ENCODE results near the gene IPO11.

DNA sequence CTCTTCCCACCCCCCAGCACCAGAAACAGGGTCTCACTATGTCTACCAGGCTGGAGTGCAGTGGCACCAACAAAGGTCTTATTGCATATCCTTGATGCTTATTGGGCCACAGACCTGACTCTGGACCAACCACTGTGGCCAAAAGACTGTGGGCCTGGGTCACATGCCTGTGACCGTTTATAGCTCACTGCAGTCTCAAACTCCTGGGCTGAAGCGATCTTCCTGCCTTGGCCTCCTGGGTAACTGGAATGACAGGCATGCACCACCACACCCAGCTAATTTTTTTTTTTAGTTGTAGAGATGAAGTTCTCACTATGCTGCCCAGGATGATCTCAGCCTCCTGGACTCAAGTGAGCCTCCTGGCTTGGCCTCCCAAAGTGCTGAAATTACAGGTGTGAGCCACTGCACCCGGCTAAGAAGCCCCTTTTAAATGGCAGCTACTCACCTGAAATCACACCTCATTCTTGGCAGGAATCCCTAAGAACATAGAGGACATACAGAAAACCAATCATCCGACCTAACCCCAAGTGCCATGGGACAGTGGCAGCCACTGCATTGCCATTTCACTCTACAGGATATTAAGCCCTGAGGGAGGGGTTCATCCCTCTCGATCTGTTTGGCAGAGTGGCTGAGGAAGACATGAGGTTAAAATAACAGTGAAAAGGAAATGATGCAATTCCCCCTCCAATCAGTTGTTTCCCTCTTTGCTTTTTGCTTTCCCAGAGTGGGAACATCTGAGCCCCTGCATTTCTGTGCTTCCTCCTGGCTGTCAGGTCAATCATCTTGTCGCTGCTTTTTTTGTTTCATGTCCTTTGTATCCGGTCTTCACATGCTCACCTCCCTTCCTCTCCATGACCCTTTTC, 240.7 kb downstream of the IPO11 start:
- TF ChIP-seq EZH2 (IDR thresholded peaks at IDR 0.05; ENCODE audit: borderline replicate concordance, low read length) = no peak
- TF ChIP-seq, protein P1, sequence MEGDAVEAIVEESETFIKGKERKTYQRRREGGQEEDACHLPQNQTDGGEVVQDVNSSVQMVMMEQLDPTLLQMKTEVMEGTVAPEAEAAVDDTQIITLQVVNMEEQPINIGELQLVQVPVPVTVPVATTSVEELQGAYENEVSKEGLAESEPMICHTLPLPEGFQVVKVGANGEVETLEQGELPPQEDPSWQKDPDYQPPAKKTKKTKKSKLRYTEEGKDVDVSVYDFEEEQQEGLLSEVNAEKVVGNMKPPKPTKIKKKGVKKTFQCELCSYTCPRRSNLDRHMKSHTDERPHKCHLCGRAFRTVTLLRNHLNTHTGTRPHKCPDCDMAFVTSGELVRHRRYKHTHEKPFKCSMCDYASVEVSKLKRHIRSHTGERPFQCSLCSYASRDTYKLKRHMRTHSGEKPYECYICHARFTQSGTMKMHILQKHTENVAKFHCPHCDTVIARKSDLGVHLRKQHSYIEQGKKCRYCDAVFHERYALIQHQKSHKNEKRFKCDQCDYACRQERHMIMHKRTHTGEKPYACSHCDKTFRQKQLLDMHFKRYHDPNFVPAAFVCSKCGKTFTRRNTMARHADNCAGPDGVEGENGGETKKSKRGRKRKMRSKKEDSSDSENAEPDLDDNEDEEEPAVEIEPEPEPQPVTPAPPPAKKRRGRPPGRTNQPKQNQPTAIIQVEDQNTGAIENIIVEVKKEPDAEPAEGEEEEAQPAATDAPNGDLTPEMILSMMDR (IDR thresholded peaks at IDR 0.05; ENCODE audit: low read length) = no peak

Data from OCI-LY1 (cell line).